PFSK-1 (cell line): ENCODE data around the gene FIG4.

Experiments
- FOXP2 ChIP-seq: optimal IDR thresholded peaks from 2 replicates; pipeline ENCODE3; 2011; ENCODE audit warnings: borderline replicate concordance, control low read depth, inconsistent platforms; ENCODE audit not compliant: insufficient read depth; ENCODE audit errors: extremely low read length, extremely low read depth
- POLR2AphosphoS5 ChIP-seq: IDR thresholded peaks from 2 replicates; pipeline ENCODE4 v1.6.1; 2012; ENCODE audit warnings: low read depth, mild to moderate bottlenecking, control low read depth, low read length, moderate library complexity
- SIN3A ChIP-seq: IDR thresholded peaks from 2 replicates; pipeline ENCODE4 v1.6.1; 2012; ENCODE audit warnings: mild to moderate bottlenecking, low read length, moderate library complexity, borderline replicate concordance; ENCODE audit not compliant: insufficient read depth
- TAF1 ChIP-seq: IDR thresholded peaks from 2 replicates; pipeline ENCODE4 v1.6.1; 2012; ENCODE audit warnings: low read length, control low read depth, borderline replicate concordance; ENCODE audit not compliant: insufficient read depth
- TF ChIP-seq, protein P1 (sequence below), 2 experiments: IDR thresholded peaks; 2 replicates each; pipeline versions ENCODE4 v1.6.1 to v1.8.0; 2011 to 2012; ENCODE audit warnings: low read depth in 2 of 2, low read length in 2 of 2, control low read depth in 1 of 2, inconsistent platforms in 1 of 2, mild to moderate bottlenecking in 1 of 2, moderate library complexity in 1 of 2; ENCODE audit not compliant: insufficient read depth in 1 of 2

Gene FIG4

DNA sequence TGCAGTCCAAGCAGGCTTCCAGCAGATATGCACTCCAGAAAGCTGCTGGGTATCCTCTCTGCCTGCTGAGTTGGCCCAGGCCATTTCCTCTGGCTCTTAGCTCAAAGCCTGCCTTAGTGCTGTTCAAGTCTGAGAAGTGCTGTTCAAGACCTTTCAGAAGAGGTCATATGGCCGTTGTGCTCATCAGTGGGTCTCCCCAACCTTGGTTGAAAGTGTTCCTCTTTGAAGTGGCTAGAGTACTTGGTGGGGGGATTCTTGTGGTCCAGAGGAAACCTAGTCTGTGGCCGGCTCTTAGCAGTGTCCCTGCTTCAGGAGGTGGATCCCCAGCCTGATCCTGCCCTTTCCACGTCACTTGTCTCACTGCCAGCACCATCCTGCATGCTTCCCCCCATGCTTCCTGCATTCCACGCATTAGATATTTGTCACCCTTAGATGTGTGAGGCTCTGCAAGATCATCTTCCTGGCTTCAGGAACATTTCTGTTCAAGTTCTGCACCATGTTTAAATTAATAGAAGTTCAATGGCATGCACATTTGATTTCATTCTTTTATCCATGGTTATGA, 105.0 kb downstream of the FIG4 start:
- TF ChIP-seq, protein P1, sequence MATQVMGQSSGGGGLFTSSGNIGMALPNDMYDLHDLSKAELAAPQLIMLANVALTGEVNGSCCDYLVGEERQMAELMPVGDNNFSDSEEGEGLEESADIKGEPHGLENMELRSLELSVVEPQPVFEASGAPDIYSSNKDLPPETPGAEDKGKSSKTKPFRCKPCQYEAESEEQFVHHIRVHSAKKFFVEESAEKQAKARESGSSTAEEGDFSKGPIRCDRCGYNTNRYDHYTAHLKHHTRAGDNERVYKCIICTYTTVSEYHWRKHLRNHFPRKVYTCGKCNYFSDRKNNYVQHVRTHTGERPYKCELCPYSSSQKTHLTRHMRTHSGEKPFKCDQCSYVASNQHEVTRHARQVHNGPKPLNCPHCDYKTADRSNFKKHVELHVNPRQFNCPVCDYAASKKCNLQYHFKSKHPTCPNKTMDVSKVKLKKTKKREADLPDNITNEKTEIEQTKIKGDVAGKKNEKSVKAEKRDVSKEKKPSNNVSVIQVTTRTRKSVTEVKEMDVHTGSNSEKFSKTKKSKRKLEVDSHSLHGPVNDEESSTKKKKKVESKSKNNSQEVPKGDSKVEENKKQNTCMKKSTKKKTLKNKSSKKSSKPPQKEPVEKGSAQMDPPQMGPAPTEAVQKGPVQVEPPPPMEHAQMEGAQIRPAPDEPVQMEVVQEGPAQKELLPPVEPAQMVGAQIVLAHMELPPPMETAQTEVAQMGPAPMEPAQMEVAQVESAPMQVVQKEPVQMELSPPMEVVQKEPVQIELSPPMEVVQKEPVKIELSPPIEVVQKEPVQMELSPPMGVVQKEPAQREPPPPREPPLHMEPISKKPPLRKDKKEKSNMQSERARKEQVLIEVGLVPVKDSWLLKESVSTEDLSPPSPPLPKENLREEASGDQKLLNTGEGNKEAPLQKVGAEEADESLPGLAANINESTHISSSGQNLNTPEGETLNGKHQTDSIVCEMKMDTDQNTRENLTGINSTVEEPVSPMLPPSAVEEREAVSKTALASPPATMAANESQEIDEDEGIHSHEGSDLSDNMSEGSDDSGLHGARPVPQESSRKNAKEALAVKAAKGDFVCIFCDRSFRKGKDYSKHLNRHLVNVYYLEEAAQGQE (IDR thresholded peaks at IDR 0.05; ENCODE audit: insufficient read depth in 1 of 2, low read depth in 2 of 2, low read length in 2 of 2): no peak
- TF ChIP-seq POLR2AphosphoS5 (no peak), SIN3A (no peak), FOXP2 (no peak), TAF1 (no peak)

DNA sequence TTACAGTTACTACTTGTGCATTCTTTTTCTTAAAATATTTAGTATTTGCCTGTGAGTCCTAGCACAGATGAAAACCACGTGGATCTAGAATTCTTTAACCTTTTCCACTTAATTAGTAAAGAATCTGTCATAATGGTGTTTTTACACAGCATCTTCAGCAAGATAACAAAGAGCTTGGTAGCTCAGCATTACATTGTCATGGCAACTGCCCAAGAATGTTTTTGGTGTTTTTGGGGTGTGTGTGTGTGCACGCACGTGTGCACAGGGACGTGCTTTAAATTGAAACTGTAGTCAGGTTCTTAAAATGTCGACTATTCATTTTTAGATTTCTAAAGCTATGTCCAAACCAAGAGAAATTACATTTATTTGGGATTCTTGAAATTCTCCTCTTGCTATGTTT, 108.0 kb downstream of the FIG4 start:
- TF ChIP-seq FOXP2 (no peak), TAF1 (no peak), POLR2AphosphoS5 (no peak), SIN3A (no peak)
- TF ChIP-seq, protein P1 (IDR thresholded peaks at IDR 0.05; ENCODE audit: insufficient read depth in 1 of 2, low read depth in 2 of 2, low read length in 2 of 2): no peak

DNA sequence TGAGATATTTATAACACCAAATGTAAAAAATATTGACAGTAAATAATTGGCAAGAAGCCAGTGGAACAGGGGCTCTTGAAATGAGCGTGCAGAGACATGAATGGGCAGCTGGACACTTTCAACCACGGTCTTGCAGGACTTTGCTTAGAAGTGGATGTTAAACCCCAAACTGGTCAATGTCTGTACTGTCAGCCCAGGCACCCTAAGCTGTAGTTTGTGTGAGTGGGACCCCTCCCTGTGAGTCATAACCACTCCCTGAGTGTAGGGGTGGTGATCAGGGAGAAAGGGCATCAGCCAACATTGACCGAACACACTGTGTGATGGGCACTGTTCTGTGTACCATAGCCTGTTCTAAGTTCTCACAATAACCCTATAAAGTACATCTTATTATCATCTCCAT, 108.6 kb downstream of the FIG4 start:
- TF ChIP-seq, protein P1 (IDR thresholded peaks at IDR 0.05; ENCODE audit: insufficient read depth in 1 of 2, low read depth in 2 of 2, low read length in 2 of 2): no peak
- TF ChIP-seq TAF1: no peak
- no peak for TF ChIP-seq FOXP2
- no peak for TF ChIP-seq SIN3A
- TF ChIP-seq POLR2AphosphoS5: no peak

DNA sequence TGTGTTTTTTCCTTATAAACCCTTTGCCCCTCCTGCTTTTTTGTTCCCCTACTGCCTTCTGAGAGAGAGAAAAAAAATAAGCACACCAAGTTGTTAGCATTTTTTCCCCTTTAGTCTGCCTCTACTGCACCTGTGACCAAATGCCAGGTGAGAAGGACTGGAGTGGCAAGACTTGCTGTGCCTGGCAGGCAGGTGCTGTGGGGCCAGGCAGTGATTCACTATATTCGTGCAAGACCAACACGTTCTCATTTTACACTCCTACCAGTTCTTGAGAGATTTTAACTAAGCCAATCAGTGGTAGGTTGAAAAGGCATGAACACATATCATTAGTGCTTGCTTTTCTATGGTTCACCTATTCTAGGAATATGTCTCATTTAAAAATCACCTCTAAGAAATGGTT, 109.7 kb downstream of the FIG4 start:
- TF ChIP-seq TAF1: no peak

DNA sequence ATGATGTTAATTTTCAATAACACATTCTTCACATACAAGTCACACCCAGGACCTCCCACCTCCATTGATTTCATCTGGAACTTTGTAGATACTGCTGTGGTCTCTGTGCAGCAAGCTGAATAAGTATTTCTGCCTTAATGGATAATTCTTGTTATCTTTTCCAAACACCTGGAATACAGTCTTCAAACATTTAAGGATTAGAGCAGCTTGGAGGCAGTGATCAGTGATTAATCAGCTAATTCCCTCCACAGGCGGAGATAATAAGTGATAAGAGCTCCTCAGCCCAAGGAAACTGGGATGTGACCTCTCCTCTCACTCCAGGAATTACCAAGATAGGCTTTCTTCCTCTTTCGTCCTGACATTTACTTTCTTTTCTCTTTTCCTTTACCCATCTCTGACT, 110.7 kb downstream of the FIG4 start:
- TF ChIP-seq POLR2AphosphoS5: no peak
- TF ChIP-seq SIN3A: no peak

DNA sequence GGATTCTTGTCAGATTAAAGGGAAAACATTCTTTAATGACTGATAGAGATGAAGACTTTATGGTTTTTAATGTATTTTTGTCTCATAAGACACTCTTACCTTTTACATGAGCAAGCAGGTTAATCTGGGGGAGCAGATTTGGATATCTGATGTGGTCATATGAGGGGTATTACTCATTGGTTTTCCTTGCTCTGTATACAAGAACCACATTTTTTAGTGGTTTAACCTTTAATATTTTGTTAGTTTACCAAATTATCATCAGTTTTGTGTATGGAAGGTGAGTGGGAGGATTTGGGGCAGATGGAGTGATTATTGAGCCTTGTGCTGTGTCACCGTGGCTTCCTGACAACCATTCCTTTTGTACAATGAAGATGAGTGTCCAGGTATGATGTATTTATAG, 112.9 kb downstream of the FIG4 start:
- TF ChIP-seq, protein P1 (IDR thresholded peaks at IDR 0.05; ENCODE audit: insufficient read depth in 1 of 2, low read depth in 2 of 2, low read length in 2 of 2): no peak
- no peak for TF ChIP-seq SIN3A
- no peak for TF ChIP-seq TAF1
- TF ChIP-seq FOXP2: no peak
- no peak for TF ChIP-seq POLR2AphosphoS5
